ENCODE data around the gene PYGM. TPM values are rescaled to one million over a fixed set of nuclear protein-coding genes. Genes with fewer than 3 reads are reported as not detected.

PYGM gene
- total RNA-seq, 1 donor from 2014 or later, result 1.8 TPM

DNA sequence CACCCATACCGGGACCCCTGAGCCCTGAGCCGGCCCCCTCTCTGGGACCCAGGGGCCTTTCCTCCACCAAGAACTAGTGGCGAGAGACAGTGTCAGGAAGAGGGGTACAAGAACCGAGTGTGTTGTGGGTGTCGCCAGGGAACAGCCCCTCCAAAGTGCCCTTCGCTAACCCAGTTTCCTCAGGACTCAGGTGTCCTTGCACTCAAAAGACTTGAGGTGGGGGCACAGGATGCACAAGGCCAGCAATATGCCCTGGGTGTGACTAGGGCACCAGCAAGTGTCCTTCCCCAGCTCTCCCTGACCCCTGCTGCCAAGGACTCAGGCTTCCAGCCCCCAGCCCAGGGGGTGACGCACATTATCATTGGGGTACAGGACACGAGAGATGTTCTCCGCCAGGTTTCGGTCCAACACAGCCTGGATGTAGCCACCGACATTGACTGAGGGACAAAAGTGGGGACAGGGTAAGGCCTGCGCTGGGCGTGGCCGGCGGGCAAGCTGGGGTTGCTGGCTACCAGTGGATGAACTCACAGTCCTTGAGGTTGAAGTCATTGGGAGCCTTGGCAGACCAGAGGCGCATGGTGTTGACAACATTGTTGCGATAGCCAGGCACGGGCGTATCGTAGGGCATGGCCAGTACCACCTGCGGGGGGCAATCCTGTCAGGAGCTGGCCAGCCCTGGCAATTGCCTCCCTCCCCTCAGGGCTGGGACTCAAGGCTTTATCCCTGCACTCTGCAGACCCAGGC lies 4.7 kb downstream of the PYGM start:
- peak; percentile 86 for DNase-seq (ENCODE audit: low spot score)

GRCh38 chr11:64754124-64754918 lies 5.5 kb downstream of the PYGM start:
- DNase-seq (ENCODE audit: low spot score), result peak; percentile 43

DNA sequence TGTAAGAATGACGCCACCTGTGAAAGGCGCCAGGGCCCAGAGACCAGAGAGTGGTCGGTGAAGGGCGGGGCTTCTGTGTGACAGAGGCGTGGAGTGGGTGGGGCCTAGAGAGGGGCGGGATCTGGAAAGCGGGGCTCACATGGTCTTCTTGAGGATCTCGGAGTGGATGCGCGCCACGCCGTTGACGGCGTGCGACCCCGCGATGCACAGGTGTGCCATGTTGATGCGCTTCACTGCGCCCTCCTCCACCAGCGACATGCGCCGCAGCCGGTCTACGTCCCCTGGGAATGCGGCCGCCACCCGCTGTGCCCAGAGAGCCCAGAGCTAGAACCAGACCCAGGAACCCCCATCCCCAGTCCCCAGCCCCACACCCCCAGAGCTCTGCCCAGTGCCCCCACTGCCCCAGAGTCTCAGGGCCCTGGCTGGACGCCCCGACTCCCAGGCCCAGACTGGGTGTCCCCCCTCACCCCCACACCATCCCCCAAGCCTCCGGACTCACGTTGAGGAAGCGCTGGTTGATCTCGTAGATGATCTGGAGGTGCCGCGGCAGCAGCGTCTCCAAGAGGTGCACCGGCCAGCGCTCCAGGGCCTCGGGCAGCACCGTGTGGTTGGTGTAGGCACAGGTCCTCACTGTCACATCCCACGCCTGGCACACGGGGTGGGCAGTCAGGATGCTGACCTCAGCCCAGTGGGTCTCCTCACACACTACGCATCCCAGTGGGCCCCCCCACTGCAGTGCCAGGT lies 6.2 kb downstream of the PYGM start:
- no peak for DNase-seq (ENCODE audit: low spot score)

- no peak for DNase-seq (ENCODE audit: low spot score)
These were observed 6.8 kb downstream of the PYGM start for GRCh38 chr11:64753019-64753379.

GRCh38 chr11:64752175-64752970 lies 7.4 kb downstream of the PYGM start:
- no peak for DNase-seq (ENCODE audit: low spot score)

- no peak for DNase-seq (ENCODE audit: low spot score)
These were observed 8.2 kb downstream of the PYGM start for GRCh38 chr11:64751580-64751979.

DNA sequence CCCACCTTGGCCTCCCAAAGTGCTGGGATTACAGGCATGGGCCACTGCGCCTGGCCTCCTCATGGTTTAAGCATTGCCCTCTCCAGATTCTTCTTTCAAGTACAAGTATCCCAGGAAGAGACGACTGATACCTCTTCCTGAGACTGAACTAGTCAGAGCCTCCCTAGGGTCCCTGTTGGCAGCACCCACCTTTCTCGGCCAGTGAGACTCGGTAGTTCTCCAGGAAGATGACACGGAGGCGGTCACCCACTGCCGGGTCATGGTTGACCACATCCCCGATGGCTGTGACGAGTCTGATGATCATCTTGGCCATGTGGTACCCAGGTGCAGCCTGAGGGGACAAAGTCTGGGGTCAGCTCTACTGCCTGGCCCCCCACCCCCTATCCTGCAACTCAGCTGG lies 8.6 kb downstream of the PYGM start:
- no peak for DNase-seq (ENCODE audit: low spot score)

DNA sequence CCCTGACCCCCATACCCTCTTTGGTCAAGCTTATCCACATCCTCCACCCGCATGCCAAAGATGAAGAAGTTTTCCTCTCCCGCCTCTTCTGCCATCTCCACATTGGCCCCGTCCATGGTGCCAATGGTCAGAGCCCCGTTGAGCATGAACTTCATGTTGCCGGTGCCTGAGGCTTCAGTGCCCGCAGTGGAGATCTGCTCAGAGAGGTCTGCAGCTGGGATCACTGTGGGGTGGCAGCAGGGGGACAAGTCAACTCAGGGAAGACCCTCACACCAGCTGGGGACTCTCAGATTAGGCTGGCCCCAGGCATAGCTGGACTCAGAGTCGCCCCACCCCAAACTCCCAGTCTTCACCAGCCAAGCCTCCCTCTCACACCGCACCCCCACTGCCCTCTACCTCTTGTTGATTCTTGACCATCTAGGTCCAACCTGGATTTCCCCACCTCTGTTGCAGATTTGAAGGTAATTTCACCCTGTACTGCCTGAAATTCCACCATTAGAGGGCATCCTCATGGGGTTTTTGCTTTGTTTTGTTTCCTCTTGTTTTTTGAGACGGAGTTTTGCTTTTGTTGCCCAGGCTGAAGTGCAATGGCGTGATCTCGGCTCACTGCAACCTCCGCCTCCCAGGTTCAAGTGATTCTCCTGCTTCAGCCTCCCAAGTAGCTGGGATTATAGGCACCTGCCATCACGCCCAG lies 9.3 kb downstream of the PYGM start:
- no peak for DNase-seq (ENCODE audit: low spot score)

DNA sequence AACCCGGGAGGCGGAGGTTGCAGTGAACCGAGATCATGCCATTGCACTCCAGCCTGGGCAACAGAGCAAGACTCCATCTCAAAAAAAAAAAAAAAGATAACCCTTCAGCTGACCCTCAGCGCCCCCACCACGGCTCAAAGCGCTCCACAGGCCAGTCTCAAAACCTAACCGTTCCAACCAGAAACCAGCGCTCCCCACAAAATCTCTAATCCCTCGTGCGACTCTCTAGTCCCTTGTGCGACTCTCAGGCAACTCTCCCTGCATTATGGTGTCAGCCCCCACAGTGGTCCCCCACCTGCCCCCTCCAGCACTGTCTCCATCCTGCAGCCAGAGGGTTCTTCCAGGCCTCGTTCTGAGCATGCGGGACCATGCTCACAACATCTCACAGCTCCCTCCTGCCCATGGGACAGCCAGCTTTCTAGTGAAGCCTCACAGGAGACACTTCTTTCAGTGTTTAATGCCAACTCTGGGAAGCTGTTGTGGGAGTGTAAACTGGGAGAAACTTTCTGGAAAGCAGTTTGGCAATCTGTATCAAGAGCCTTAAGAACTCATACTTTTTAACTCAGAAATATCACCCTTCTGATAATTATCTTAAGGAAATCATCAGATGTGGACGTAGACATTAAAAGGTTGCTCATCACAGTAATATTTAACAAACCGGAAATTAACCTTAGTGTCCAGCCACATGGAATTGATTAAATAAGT lies 11.7 kb downstream of the PYGM start:
- DNase-seq (ENCODE audit: low spot score), result no peak

GRCh38 chr11:64746486-64746885 lies 13.3 kb downstream of the PYGM start:
- no peak for DNase-seq (ENCODE audit: low spot score)

DNA sequence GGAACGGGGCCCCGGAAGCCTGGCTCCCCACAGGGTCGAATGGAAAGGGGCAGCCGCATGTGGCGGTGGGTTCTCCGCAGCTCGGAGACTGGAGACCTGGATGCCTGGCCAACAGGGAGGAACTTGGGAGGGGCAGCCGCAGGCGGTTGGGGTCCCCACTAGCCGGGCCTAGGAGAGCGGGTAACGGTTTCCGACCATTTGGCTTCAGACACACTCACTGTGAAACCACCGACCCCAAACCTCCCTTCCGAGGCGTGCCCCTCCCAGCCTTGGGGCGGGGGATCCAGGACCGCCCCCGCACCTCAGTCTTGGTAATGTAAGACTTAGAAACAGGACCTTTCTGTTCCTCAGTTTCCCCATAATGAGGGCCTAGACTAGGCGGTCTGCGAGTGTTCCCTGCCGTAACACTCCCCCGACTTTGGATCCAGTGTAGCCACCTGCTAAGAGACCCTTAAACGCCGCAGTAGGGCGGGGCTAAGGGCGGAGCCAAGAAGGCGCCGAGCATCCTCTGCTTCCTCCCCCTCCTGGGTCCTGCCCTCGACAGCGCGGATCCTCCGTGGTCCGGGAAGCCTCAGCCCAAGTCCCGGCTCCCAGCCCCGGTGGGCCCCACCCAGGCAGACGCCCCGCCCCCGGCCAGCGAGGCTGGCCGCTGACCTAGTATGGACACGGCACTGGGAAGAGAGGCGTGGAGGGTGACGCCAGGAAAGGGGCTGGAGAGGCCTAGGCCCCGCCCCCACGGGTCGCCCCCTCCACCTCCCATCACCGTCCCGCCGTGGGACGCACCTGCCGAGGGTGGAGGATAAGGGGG lies 14.0 kb downstream of the PYGM start:
- DNase-seq (ENCODE audit: low spot score), result peak; percentile 96

GRCh38 chr11:64745189-64745520 lies 14.6 kb downstream of the PYGM start:
- peak; percentile 93 for DNase-seq (ENCODE audit: low spot score)

- DNase-seq (ENCODE audit: low spot score), result no peak
These were observed 15.1 kb downstream of the PYGM start for GRCh38 chr11:64744544-64745188.

DNA sequence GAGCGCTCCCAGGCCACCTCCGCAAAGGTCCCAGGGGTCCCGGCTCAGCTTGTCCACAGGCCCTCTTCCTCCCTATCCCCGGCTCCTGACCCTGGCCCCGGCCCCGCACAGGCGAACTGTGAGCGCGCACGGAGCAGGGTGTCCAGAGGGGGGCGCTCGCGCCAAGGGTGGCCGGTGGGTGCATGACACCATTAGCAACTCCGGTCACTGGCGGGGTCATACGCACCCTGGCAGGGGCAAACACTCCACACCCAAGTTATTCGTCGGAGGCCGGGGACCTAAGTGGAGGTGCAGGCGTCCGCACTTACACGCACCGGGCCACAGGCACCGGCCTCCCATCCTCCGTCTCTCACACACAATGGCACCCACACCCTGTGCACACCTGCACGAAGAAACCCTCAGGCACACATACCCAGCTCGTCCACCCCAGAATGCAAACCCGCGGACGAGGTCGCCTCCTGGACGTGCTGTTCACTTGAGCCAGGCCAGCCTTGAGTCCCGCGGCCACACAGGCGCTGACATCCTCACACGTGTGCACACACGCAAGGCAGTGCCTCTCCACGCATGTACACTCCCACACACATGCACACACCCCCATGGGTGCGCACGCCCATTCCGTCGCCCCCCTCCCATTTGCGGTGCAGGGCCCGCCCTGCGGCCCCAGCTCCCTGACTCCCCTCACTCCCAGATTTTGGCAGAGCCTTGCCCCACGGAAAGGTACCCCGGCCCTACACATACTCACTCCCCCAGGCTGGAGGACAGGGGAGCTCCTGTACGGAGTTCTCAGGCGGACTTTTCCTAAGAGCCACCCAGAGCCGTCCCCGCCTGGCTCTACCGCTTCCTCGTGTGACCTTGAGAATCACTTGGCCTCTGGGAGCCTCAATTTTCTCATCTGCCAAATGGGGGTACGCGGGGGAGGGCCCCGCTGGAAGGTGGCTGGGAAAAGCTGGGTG lies 15.9 kb downstream of the PYGM start, which contains the start of gene RASGRP2:
TSS of gene RASGRP2 (minus strand) at position 552 of the 953 bp plus-strand sequence. CDS start 1,276 bp downstream, outside the sequence.
- DNase-seq (ENCODE audit: low spot score), result peak; percentile 95

DNA sequence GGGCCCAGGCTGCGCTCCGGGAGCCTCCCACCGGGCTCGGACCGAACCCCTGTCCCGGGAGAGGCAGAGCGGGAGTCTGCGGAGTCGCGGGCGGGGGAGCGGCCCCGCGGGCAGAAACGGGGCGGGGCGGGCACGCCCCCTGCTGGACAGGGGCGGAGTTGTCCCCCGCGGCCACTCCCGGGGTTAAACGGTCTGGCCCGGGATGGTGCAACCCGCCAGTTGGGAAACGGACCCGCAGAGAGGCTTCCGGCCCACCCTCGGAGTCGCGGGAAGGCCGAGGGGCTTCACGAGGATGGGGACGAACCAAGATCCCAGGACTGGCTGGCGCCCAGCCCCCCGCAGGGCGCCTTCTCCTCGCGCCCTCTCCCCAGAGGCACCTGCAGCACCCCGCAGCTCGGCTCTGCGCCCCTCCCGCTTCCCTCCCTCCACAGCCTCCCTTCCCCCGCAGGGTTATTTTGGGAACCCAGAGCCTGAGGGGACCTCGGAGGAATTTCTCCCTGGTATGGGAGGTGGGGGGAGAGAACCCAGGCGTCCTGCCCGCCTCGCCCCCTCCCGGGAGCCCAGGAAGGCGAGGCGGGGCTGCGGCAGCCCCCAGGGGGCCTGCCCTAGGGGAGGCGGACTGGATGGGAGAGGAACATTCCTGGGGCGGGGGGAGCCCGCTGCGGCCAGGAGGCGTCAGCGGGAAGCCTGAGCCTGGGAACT lies 16.7 kb downstream of the PYGM start:
- DNase-seq (ENCODE audit: low spot score), result peak; percentile 97

GRCh38 chr11:64742087-64742888 lies 17.5 kb downstream of the PYGM start:
- DNase-seq (ENCODE audit: low spot score), result no peak
